ENCODE results near the gene TFB1M. TPM values are rescaled to one million over a fixed set of nuclear protein-coding genes. Genes with fewer than 3 reads are reported as not detected.

Gene TFB1M
- total RNA-seq, 6 experiments from 2014 or later: 12.3 to 18.9 (median 16.2) TPM

- 96% methylated on average over 4 of the region's 4 CpGs for WGBS (ENCODE audit: insufficient coverage, low coverage, low lambda C conversion rate, missing lambda C conversion rate)
- Histone ChIP-seq H3K4me1 (no peaks in the 10 kb centered on the region), H3K4me3 (no peak overlapping the region), H3K27me3 (no peaks in the 10 kb centered on the region), H3K36me3 (peaks cover 0 to 27% (median 13%) of the 10 kb centered on the region in 4 donors), H3K27ac (no peak overlapping the region), H3K9me3 (no peaks in the 10 kb centered on the region)
- DNase-seq: no peak
- TF ChIP-seq, protein P1, sequence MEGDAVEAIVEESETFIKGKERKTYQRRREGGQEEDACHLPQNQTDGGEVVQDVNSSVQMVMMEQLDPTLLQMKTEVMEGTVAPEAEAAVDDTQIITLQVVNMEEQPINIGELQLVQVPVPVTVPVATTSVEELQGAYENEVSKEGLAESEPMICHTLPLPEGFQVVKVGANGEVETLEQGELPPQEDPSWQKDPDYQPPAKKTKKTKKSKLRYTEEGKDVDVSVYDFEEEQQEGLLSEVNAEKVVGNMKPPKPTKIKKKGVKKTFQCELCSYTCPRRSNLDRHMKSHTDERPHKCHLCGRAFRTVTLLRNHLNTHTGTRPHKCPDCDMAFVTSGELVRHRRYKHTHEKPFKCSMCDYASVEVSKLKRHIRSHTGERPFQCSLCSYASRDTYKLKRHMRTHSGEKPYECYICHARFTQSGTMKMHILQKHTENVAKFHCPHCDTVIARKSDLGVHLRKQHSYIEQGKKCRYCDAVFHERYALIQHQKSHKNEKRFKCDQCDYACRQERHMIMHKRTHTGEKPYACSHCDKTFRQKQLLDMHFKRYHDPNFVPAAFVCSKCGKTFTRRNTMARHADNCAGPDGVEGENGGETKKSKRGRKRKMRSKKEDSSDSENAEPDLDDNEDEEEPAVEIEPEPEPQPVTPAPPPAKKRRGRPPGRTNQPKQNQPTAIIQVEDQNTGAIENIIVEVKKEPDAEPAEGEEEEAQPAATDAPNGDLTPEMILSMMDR (IDR thresholded peaks at IDR 0.05): no peak
- TF ChIP-seq POLR2A (IDR thresholded peaks at IDR 0.05): no peak
- no peak for ATAC-seq
- intact Hi-C loops (cut with DNase I): no loop called here
Measured at GRCh38 chr6:155262655-155263054, 51.6 kb downstream of the TFB1M start.

DNA sequence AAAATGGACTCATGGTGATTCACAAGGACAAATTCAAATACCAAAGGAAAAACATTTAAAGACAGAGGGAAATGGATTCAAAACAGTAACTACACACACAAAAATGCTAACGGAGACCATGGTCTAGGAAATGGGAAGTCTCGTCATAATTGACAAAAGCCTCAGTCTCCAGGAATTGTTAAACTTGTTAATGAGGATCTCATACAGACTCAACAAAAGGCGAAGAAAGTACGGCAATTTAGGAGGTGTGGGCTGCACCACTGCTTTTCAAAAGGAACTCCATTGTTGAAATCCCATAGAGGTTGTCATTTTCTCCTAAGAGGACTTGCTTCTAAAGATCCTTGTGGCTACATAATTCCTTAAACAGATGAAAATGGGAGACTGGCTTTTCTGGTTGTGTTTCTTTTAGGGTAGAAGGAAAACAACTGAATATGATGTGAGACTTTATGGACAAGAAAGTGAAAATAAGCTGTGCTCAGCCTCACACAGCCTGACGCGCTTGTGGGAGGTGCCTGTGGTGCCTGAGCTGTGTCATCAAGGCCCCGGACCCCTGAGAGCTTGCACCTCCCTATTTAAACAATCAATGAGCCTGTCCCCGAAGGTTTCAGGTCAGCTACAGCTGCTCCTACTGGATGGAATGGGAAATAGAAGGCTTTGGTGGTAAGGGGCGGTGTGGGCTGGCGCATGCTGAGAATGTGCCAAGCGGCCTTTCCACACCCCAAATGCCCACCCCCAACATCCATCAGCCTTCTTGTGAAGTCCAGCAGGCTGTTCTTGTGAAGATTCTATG is 53.0 kb downstream of the TFB1M start:
- TF ChIP-seq, protein P1 (IDR thresholded peaks at IDR 0.05): no peak
- DNase-seq: no peak
- H3K9me3 ChIP-seq: no peaks in the 10 kb centered on the region
- no peaks in the 10 kb centered on the region for H3K4me1 ChIP-seq
- H3K27me3 ChIP-seq: no peaks in the 10 kb centered on the region
- WGBS (ENCODE audit: insufficient coverage, low coverage, low lambda C conversion rate, missing lambda C conversion rate): 94% methylated on average over 7 of the region's 11 CpGs
- intact Hi-C loops (cut with DNase I): no loop called here
- H3K4me3 ChIP-seq: no peak overlapping the region
- peaks cover 2 to 39% (median 17%) of the 10 kb centered on the region in 4 donors for H3K36me3 ChIP-seq
- no peak overlapping the region for H3K27ac ChIP-seq
- ATAC-seq: no peak

GRCh38 chr6:155260686-155261085 is 53.6 kb downstream of the TFB1M start:
- 46% methylated on average over 3 of the region's 3 CpGs for WGBS (ENCODE audit: insufficient coverage, low coverage, low lambda C conversion rate, missing lambda C conversion rate)
- TF ChIP-seq, protein P1 (IDR thresholded peaks at IDR 0.05): no peak
- Histone ChIP-seq H3K27ac (no peak overlapping the region), H3K4me3 (no peak overlapping the region), H3K27me3 (no peaks in the 10 kb centered on the region), H3K9me3 (no peaks in the 10 kb centered on the region), H3K36me3 (peaks cover 2 to 40% (median 18%) of the 10 kb centered on the region in 4 donors), H3K4me1 (no peaks in the 10 kb centered on the region)
- intact Hi-C loops (cut with DNase I): no loop called here
- DNase-seq: no peak
- no peak for ATAC-seq

DNA sequence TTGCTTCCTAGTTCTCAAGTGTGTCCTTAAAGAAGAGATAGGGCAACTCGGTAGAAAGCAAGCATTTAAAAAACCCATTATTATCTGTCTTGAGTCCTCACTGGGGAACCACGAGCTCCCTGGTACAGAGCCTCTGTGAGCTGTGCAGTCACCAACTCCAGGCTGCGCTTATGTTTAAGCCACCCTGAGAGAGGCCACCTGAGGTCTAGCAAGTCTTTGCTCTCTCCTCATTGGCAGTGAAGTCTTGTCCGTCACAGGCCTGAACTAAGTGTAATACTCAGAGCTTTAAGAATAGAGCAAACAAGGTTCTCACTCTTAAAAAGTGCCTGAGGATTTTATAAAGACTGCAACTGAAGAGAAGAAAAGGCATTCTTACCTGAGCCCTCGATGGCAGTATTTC is 54.4 kb downstream of the TFB1M start:
- ATAC-seq: no peak

More for the DNA sequence above, 54.4 kb downstream of the TFB1M start:
- TF ChIP-seq POLR2A (IDR thresholded peaks at IDR 0.05): no peak
- TF ChIP-seq, protein P1 (IDR thresholded peaks at IDR 0.05): no peak
- Histone ChIP-seq H3K27me3 (no peaks in the 10 kb centered on the region), H3K9me3 (no peaks in the 10 kb centered on the region), H3K36me3 (peaks cover 2 to 45% (median 18%) of the 10 kb centered on the region in 4 donors), H3K4me3 (no peak overlapping the region), H3K4me1 (no peaks in the 10 kb centered on the region), H3K27ac (no peak overlapping the region)
- WGBS (ENCODE audit: insufficient coverage, low coverage, low lambda C conversion rate, missing lambda C conversion rate): 98% methylated on average over 5 of the region's 5 CpGs
- intact Hi-C loops (cut with DNase I): no loop called here
- no peak for DNase-seq

Data from right lobe of liver (tissue), 6 donors.